Coronary artery (tissue), 2 donors: Measurements from ENCODE around the gene LRRC8D.

ENCODE experiments used
- DNase-seq: peaks from one replicate; pipeline ENCODE4 v3.0.0-alpha.2; 2017; ENCODE audit warnings: low spot score
- H3K27ac ChIP-seq, 2 donors: fragments of 200-600 bp; sonication (generic); one replicate each; pipeline ENCODE4 v1.5.1; 2016 to 2019
- H3K4me3 ChIP-seq: fragments of 200-600 bp; sonication (generic); 2 replicates; pipeline ENCODE4 v1.5.1; 2016; ENCODE audit warnings: mild to moderate bottlenecking, moderate library complexity
- CTCF ChIP-seq: fragments of 200-600 bp; sonication (generic); IDR thresholded peaks from one replicate; pipeline ENCODE4 v1.5.1; 2019; ENCODE audit warnings: antibody characterized with exemption

LRRC8D gene

GRCh38 chr1:89816366-89816765 is 4.5 kb upstream of the LRRC8D start:
- DNase-seq: no peak
- no peak for TF ChIP-seq CTCF
- Histone ChIP-seq H3K4me3 (no peak overlapping the region), H3K27ac (no peak overlapping the region)

GRCh38 chr1:89821322-89822108 is 683 bp downstream of the LRRC8D start:
- Histone ChIP-seq H3K4me3 (peak overlapping the region; percentile 93), H3K27ac (peak overlapping the region; percentile 19 to 85)
- TF ChIP-seq CTCF: no peak
- DNase-seq: peak; percentile 74

- DNase-seq: no peak
- Histone ChIP-seq H3K27ac (no peak overlapping the region), H3K4me3 (peak overlapping the region; percentile 93)
- TF ChIP-seq CTCF: no peak
Observed at GRCh38 chr1:89822109-89822962, 1.5 kb downstream of the LRRC8D start.

- TF ChIP-seq CTCF: no peak
- H3K27ac ChIP-seq: no peak overlapping the region
- no peak overlapping the region for H3K4me3 ChIP-seq
- no peak for DNase-seq
Observed at GRCh38 chr1:89822999-89823628, 2.3 kb downstream of the LRRC8D start.

- no peak overlapping the region for H3K27ac ChIP-seq
- TF ChIP-seq CTCF: no peak
- DNase-seq: no peak
Observed at GRCh38 chr1:89823679-89824292, 3.0 kb downstream of the LRRC8D start.

GRCh38 chr1:89826594-89826993 is 5.8 kb downstream of the LRRC8D start:
- H3K27ac ChIP-seq: no peak overlapping the region
- no peak for TF ChIP-seq CTCF
- DNase-seq: no peak
- H3K4me3 ChIP-seq: no peak overlapping the region

More at GRCh38 chr1:89823679-89824292, 3.0 kb downstream of the LRRC8D start:
- no peak overlapping the region for H3K4me3 ChIP-seq
